Left cardiac atrium (tissue), 4 donors: ENCODE measurements around the gene NKRF. TPM values are rescaled to one million over a fixed set of nuclear protein-coding genes. Genes with fewer than 3 reads are reported as not detected.
"Not testable (repeated sequence)": the region's sequence is repeated elsewhere in the genome, so short reads cannot be mapped to it uniquely, and the experiment has no call there.

ENCODE experiments used
- ATAC-seq, 2 donors: fragments of 200-7000 bp; cut with Tn5 transposase; one replicate each; pipeline ENCODE4 v1.9.1; 2020; ENCODE audit warnings: mild to moderate bottlenecking in 2 of 2, moderate library complexity in 2 of 2
- DNase-seq: peaks from one replicate; pipeline ENCODE4 v3.0.0-alpha.2; 2020
- intact Hi-C, 2 donors: fragments of 100-400 bp; cut with DNase I; formaldehyde crosslinking; loops; one replicate each; pipeline versions ENCODE4 v1.14.1 to v1.15.1; 2022 to 2023
- long read RNA-seq: library from polyadenylated mRNA; unstranded; transcript quantifications from one replicate; pipeline ENCODE4 v2.0.0, GENCODE V29; 2021
- total RNA-seq, 2 donors: library from RNA; stranded (reverse); fragmentation: NEBNext Ultra II Directional; extraction: Animal tissue kit (Norgen Biotek cat#: 25700); gene quantifications; one replicate each; pipeline ENCODE4 v1.2.1, GENCODE V29; 2021
- donor health status: DM: no; HTN: yes; CAD: no.
- donor health status: DM: no; HTN: yes; CAD: no; lungs with severe emphysema.
- donor health status: DM: yes; HTN: yes; CAD: no.
- donor health status: Dilated cardiomyopathy.

NKRF gene
- 1 to 10 TPM; 4.0 to 6.1 TPM for total RNA-seq
- long read RNA-seq, partial matches to known transcripts, result 0 of 1 reads
- long read RNA-seq, other reads (novel, unspliced or antisense), result 0 of 1 reads

GRCh38 chrX:119606280-119607017 is at the start of gene NKRF:
Gene NKRF, minus strand, starts transcription at chrX:119606424.
- peak; percentile 94 to 96 for ATAC-seq

DNA sequence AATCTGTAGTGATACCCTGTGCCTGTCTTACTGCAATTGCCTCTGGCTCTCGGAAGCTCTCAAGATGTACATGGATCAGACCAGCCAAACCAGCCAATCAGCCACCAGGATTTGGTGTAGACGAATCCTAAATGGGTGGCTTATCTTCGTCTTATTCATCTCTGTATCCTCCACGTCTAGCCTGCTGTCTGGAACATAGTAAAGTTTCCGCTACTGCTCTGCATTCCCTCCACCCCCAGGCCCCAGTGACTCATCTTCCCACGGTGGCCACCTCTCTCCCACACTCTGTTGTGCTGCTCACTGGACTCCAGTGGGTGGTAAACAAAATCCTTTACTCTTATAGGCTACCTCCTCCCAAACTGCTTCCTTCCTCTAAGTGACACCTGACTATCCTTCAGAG is 48.9 kb upstream of the NKRF start:
- intact Hi-C loops, result no loop called here
- DNase-seq (peak; percentile 62), ATAC-seq (peak; percentile 50 to 91)

More at GRCh38 chrX:119606280-119607017, at the start of gene NKRF:
- intact Hi-C loops, result loop anchor here in 1 of 2 donors (5.0 to 10.0 kb wide), 2 partner anchors 92 to 126 kb away; no protein-coding TSS in a partner anchor
- peak; percentile 94 for DNase-seq

- ATAC-seq, result peak; percentile 88 to 94
- peak; percentile 55 for DNase-seq
- intact Hi-C loops, result no loop called here
Measured at GRCh38 chrX:119654112-119654531, 47.9 kb upstream of the NKRF start.

DNA sequence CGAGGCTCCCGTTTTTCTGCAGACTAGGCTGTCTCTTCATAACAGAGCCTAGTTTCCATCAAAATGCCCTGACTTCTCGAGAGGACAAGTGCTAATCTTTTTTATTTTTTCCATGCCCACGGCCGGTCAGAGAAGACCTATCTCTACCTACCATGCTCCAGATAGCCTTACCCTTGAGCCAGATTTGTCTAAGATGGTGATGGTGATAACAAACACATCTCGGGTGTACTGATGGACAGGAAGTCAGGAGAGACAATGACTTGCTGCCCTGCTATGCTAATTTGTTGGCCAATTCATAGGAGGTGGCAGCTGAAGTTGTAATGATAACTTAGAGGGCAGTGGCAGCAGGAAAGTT is 42.2 kb upstream of the NKRF start:
- no peak for ATAC-seq
- intact Hi-C loops, result no loop called here
- DNase-seq, result no peak

- intact Hi-C loops, result no loop called here
Measured at GRCh38 chrX:119647552-119648420, 41.6 kb upstream of the NKRF start.

DNA sequence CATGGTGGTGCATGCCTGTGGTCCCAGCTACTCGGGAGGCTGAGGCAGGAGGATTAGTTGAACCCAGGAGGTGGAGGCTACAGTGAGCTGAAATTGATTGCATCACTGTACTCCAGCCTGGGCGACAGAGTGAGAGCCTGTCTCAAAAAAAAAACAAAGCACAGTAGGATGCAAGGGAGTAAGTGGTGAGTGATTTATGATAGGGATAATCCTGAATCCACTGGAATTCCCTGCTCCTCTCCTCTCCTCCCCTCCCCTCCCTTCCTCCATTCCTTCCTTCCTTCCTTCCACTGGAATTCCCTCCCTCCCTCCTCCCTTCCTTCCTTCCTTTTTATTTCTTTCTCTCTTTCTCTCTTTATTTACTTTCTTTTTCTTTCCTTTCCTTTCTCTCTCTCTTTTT is 40.9 kb upstream of the NKRF start:
- no peak for DNase-seq
- ATAC-seq, result no peak
- intact Hi-C loops, result no loop called here

More at GRCh38 chrX:119647552-119648420, 41.6 kb upstream of the NKRF start:
- ATAC-seq (no peak), DNase-seq (no peak)

DNA sequence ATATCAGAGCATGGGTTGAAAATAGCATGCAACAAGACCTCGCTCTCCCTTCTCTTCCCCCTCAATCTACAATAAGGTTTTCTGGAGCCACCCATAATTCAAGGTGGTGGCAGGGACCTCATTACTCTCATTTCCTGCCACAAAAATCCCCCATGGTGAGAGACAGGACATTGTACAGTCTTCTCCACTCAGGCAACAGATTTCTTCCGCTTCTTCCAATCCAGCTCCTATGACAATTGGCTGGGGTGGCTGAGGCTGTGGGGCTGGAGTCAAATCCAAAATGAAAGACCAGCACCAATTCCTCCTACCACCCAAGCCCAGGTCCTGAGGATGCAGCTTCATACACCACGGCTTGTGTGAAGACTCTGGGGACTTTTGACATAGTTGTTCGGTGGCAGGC is 40.3 kb upstream of the NKRF start:
- ATAC-seq (no peak), DNase-seq (no peak)
- intact Hi-C loops, result no loop called here

- ATAC-seq (no peak), DNase-seq (no peak)
- intact Hi-C loops, result no loop called here
Measured at GRCh38 chrX:119643696-119644095, 37.5 kb upstream of the NKRF start.

GRCh38 chrX:119640731-119641170 is 34.5 kb upstream of the NKRF start:
- ATAC-seq (no peak), DNase-seq (no peak)
- intact Hi-C loops, result no loop called here

GRCh38 chrX:119638725-119639471 is 32.7 kb upstream of the NKRF start:
- ATAC-seq, result no peak
- intact Hi-C loops, result no loop called here
- DNase-seq, result no peak

DNA sequence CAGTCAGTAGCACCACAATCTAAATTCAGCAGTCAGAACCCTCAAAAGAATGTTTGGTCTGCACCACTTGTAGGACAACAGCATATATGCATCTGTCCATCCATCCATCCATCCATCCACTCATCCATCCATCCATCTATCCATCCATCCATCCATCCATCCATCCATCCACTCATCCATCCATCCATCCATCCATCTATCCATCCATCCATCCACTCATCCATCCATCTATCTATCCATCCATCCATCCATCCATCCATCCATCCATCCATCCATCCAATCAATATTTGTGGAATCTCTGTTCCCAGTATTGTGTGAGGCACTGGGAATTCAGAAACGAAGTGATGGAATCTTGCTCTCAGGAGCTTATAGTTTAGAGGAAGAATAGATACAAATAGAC is 31.2 kb upstream of the NKRF start:
- intact Hi-C loops, DNase-seq, ATAC-seq: not testable (repeated sequence)

GRCh38 chrX:119636419-119636818 is 30.2 kb upstream of the NKRF start:
- ATAC-seq, result no peak
- intact Hi-C loops, result no loop called here
- DNase-seq, result no peak

GRCh38 chrX:119635799-119636198 is 29.6 kb upstream of the NKRF start:
- ATAC-seq (no peak), DNase-seq (no peak)
- intact Hi-C loops, result no loop called here

DNA sequence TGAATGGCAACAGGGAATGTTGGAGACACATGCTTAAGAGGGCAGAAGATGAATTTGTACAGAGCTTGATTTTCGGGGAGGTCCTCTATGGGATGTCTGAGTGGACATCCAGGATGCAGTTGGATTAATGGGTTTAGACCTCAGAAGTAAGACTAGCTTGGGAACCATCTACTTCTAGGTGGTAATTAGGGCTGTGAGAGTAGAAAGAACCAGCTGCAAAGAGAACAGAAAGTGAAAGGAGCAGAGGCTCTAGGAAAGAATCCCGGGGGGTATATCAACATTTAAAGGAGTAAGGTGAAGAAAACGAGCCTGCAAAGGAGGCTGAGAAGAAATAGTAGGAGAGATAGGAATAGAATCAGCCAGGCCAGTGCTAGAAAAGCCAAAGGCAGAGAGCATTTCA is 29.0 kb upstream of the NKRF start:
- intact Hi-C loops, result no loop called here
- DNase-seq, result no peak
- no peak for ATAC-seq

GRCh38 chrX:119625843-119626242 is 19.6 kb upstream of the NKRF start:
- ATAC-seq (no peak), DNase-seq (no peak)
- intact Hi-C loops, result no loop called here

DNA sequence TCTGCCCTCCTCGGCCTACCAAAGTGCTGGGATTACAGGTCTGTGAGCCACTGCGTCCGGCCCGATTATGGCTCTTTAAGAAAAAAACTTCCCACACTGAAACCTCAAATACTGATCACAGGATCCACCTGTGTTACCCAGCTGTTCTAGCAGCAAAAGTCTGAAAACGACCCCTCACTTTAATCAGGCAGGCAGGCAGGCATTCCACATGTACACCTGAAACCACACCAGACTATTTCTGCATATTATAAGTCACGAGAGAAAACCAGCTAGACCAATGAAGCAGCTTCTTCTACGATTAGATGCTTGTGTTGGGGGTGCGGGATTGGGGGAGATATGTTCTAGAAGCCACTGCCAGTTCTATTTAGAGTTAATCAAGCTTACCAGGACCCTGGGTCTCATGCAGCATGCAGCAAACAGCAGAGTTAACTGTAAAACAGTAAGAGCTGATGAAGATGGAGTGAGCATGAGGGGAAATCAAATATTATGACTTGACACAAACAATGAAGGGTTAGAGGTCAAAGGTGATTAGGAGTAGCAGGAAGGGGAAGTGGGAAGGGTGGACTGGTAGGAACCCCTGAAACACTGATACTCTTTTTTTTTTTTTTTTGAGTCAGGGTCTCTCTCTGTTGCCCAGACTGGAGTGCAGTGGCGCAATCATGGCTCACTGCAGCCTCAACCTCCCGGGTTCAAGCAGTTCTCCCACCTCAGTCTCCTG is 18.9 kb upstream of the NKRF start:
- ATAC-seq, result no peak
- intact Hi-C loops, result no loop called here
- DNase-seq, result no peak

- DNase-seq (no peak), ATAC-seq (no peak)
- intact Hi-C loops, result no loop called here
Measured at GRCh38 chrX:119624417-119624816, 18.2 kb upstream of the NKRF start.

- peak; percentile 55 for DNase-seq
- intact Hi-C loops, result no loop called here
- peak in 1 of 2 donors; percentile 74 for ATAC-seq
Measured at GRCh38 chrX:119622356-119623232, 16.4 kb upstream of the NKRF start.
